Measurements from ENCODE around the gene CHRNB2. TPM values are rescaled to one million over a fixed set of nuclear protein-coding genes. Genes with fewer than 3 reads are reported as not detected.

The CHRNB2 gene
- total and polyA plus RNA-seq, 9 of the 15 experiments (the other 6 are each of a cell fraction or from before 2014, with no cell fraction given) = 0.01 TPM; not detected in 8

DNA sequence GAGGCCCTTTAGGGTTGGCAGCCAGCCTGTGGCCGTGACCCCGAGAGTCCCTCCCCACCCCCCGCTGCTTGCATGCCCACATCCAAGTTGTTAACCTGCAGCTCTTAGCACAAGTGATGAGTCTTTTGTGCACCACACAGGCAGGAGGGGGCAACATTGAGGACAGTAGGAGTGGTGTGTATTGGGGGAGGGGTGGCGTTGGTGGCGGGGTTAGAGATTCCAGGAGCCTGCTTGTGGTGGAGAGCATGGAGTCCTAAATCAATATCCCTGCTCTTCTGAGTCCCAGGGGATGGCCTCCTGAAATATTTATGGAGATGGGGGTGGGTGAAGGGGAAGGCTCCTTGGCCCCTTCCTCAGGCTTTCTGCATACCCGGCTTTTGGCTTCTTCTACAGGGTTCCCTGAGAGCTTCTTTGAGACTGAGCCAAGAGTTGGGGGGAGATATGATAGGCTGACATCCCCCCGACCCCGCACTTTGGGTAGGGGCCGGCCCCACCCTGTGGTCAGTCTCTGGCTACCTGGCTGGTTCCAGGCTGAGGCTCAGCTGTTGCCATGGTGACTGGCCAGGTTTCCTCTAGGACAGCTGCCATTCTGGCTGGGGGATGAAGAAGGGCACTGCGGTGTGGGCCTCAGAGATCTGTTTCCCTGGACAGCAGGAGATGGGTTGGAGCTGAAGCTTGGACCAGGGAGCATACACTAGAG is 5.0 kb downstream of the CHRNB2 start (continued):
- no peak for TF ChIP-seq ETS2 (tag; IDR thresholded peaks at IDR 0.05; ENCODE audit: borderline replicate concordance, poor library complexity, severe bottlenecking)

DNA sequence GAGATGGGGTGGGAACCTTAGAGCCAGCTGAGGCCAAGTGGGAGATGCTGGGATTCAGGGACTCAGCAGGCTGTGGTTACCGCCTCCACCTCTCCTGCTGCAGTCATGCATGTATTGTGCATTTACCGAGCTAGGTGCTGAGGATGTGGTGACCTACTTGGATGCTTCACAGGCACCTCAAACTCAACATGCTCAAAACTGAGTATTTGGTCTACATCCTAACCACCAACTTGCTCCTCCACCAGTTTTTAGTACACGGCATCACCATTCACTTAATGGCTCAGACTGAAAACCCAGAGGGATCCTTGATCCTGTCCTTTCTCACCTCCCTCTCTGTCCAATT is 5.6 kb downstream of the CHRNB2 start:
- Histone ChIP-seq H3K79me2 (ENCODE audit: control insufficient read depth, insufficient read depth, low read length) (no peaks in the 10 kb centered on the region), H3K9ac (ENCODE audit: insufficient read depth in 1 of 2, low read depth in 2 of 2, low read length in 2 of 2) (no peak overlapping the region), H3K4me1 (replicated peaks in 1 of 2; ENCODE audit: control insufficient read depth in 2 of 2, insufficient read depth in 2 of 2, low read length in 2 of 2) (peaks cover 0 to 9% of the 10 kb centered on the region in 2 experiments; a peak in 2 of 5 replicates), H2AFZ (ENCODE audit: low read depth, low read length) (no peak overlapping the region), H3K36me3 (ENCODE audit: control insufficient read depth, insufficient read depth, low read length) (no peaks in the 10 kb centered on the region), H3K9me3 (replicated peaks; ENCODE audit: control insufficient read depth, insufficient read depth, low read depth, low read length) (no peaks in the 10 kb centered on the region), H3K27me3 (ENCODE audit: control insufficient read depth in 2 of 2, insufficient read depth in 2 of 2, low read length in 2 of 2) (peaks cover 24 to 56% of the 10 kb centered on the region in 2 experiments; a peak in 4 of 5 replicates), H3K9me1 (ENCODE audit: control insufficient read depth, insufficient read depth, low read length) (no peaks in the 10 kb centered on the region), H3K27ac (ENCODE audit: extremely low read depth, low read depth, low read length) (no peak overlapping the region), H4K20me1 (replicated peaks; ENCODE audit: control insufficient read depth, insufficient read depth, low read length) (peaks cover 18% of the 10 kb centered on the region), H3K4me3 (no peak overlapping the region), H3K4me2 (ENCODE audit: insufficient read depth, low read length) (no peak overlapping the region)
- POLR2A ChIA-PET = interaction anchor here (0.6 to 1.1 kb wide), 2 partner anchors 11 to 20 kb away, joined by 3 read pairs; no protein-coding TSS in a partner anchor
- CTCF ChIA-PET (ENCODE audit: low intra/inter-chr PET ratio) = no interaction called here
- DNase-seq (ENCODE audit: extremely low read depth in 1 of 4, low spot score in 3 of 4) = no peak
- no peak for ATAC-seq
- 0% methylated on average over 3 of the region's 3 CpGs for WGBS (ENCODE audit: insufficient coverage, low coverage, missing lambda C conversion rate)
- intact Hi-C loops (cut with micrococcal nuclease) (no loop called here), in situ Hi-C loops (cut with MboI) (no loop called here)
- peak; percentile 46 for FAIRE-seq
- BruUV-seq (replicated peaks) = no TSS peak
- TF ChIP-seq, protein P1, sequence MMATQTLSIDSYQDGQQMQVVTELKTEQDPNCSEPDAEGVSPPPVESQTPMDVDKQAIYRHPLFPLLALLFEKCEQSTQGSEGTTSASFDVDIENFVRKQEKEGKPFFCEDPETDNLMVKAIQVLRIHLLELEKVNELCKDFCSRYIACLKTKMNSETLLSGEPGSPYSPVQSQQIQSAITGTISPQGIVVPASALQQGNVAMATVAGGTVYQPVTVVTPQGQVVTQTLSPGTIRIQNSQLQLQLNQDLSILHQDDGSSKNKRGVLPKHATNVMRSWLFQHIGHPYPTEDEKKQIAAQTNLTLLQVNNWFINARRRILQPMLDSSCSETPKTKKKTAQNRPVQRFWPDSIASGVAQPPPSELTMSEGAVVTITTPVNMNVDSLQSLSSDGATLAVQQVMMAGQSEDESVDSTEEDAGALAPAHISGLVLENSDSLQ (IDR thresholded peaks at IDR 0.05) = no peak
- TF ChIP-seq ZZZ3 (IDR thresholded peaks at IDR 0.05) (no peak), MTA1 (IDR thresholded peaks at IDR 0.05; ENCODE audit: borderline replicate concordance) (no peak), E4F1 (CRISPR knock-in tag; IDR thresholded peaks at IDR 0.05; ENCODE audit: borderline replicate concordance) (no peak), GATAD2A (IDR thresholded peaks at IDR 0.05) (no peak), PRMT5 (CRISPR knock-in tag; IDR thresholded peaks at IDR 0.05) (no peak), SREBF1 (IDR thresholded peaks at IDR 0.05; ENCODE audit: borderline replicate concordance, low read depth, low read length) (no peak), NFIC (IDR thresholded peaks at IDR 0.05) (no peak), ZNF696 (CRISPR knock-in tag; conservative IDR thresholded peaks at IDR 0.05) (no peak), PHF8 (IDR thresholded peaks at IDR 0.05; ENCODE audit: borderline replicate concordance, low read length) (no peak), XRCC5 (IDR thresholded peaks at IDR 0.05; ENCODE audit: low read depth, low read length) (no peak)
- TF ChIP-seq, protein P2, sequence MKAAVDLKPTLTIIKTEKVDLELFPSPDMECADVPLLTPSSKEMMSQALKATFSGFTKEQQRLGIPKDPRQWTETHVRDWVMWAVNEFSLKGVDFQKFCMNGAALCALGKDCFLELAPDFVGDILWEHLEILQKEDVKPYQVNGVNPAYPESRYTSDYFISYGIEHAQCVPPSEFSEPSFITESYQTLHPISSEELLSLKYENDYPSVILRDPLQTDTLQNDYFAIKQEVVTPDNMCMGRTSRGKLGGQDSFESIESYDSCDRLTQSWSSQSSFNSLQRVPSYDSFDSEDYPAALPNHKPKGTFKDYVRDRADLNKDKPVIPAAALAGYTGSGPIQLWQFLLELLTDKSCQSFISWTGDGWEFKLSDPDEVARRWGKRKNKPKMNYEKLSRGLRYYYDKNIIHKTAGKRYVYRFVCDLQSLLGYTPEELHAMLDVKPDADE (conservative IDR thresholded peaks at IDR 0.05; ENCODE audit: control insufficient read depth, low read depth, low read length) = no peak
- TF ChIP-seq, protein P3, sequence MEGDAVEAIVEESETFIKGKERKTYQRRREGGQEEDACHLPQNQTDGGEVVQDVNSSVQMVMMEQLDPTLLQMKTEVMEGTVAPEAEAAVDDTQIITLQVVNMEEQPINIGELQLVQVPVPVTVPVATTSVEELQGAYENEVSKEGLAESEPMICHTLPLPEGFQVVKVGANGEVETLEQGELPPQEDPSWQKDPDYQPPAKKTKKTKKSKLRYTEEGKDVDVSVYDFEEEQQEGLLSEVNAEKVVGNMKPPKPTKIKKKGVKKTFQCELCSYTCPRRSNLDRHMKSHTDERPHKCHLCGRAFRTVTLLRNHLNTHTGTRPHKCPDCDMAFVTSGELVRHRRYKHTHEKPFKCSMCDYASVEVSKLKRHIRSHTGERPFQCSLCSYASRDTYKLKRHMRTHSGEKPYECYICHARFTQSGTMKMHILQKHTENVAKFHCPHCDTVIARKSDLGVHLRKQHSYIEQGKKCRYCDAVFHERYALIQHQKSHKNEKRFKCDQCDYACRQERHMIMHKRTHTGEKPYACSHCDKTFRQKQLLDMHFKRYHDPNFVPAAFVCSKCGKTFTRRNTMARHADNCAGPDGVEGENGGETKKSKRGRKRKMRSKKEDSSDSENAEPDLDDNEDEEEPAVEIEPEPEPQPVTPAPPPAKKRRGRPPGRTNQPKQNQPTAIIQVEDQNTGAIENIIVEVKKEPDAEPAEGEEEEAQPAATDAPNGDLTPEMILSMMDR (IDR thresholded peaks at IDR 0.05 in 2 of 3, conservative IDR thresholded peaks at IDR 0.05 in 1 of 3; ENCODE audit: insufficient read depth in 2 of 3, low read depth in 1 of 3, low read length in 3 of 3) = no peak
